IMR-90 (cell line): ENCODE results near the gene B4GALT1. TPM values are rescaled to one million over a fixed set of nuclear protein-coding genes. Genes with fewer than 3 reads are reported as not detected.

Experiments
- ATAC-seq: fragments of 200-7000 bp; cut with Tn5 transposase; 2 replicates; pipeline ENCODE4 v1.9.1; 2020; ENCODE audit warnings: low read depth, mild to moderate bottlenecking, moderate library complexity
- BruUV-seq: library from RNA; stranded (reverse); fragments of 400-500 nt; replicated peaks from 2 replicates; lab custom pipeline; 2021; lab: Mats Ljungman, UMichigan
- CTCF ChIA-PET: fragments of 300-600 bp; formaldehyde crosslinking; extraction: SDS; loops from one replicate; lab custom pipeline; 2021; ENCODE audit warnings: antibody characterized with exemption; lab: Yijun Ruan, JAX
- POLR2A ChIA-PET: fragments of 300-600 bp; sonication (Branson Sonifier 250); formaldehyde crosslinking; loops from one replicate; lab custom pipeline; 2022; ENCODE audit warnings: antibody characterized with exemption; ENCODE audit not compliant: unreplicated experiment; lab: Charles Lee
- DNase-seq: peaks from one replicate; pipeline ENCODE4 v3.0.0; 2013
- H2AFZ ChIP-seq: replicated peaks from 2 replicates; pipeline ENCODE3; 2013; ENCODE audit warnings: low read length, mild to moderate bottlenecking; ENCODE audit not compliant: poor library complexity
- H2AK5ac ChIP-seq: 2 replicates; pipeline ENCODE4 v1.6.1; 2013; ENCODE audit warnings: low read depth, low read length, inconsistent platforms
- H2AK9ac ChIP-seq: replicated peaks from 2 replicates; pipeline ENCODE3; 2013; ENCODE audit warnings: mild to moderate bottlenecking, low read depth, low read length, moderate library complexity; ENCODE audit not compliant: poor library complexity
- H2BK120ac ChIP-seq: 2 replicates; pipeline ENCODE4 v1.6.1; 2013; ENCODE audit warnings: low read depth, low read length, inconsistent platforms
- H2BK15ac ChIP-seq: 3 replicates; pipeline ENCODE4 v1.6.1; 2013; ENCODE audit warnings: low read depth, low read length, inconsistent platforms
- H2BK20ac ChIP-seq: 2 replicates; pipeline ENCODE4 v1.6.1; 2013; ENCODE audit warnings: low read depth, mild to moderate bottlenecking, inconsistent platforms, low read length, moderate library complexity
- H2BK5ac ChIP-seq: 2 replicates; pipeline ENCODE4 v1.6.1; 2013; ENCODE audit warnings: mild to moderate bottlenecking, low read depth, low read length, inconsistent platforms; ENCODE audit not compliant: poor library complexity, severe bottlenecking
- H3K14ac ChIP-seq: replicated peaks from 2 replicates; pipeline ENCODE4 v1.6.1; 2013; ENCODE audit warnings: low read depth, low read length, inconsistent platforms
- H3K18ac ChIP-seq: 2 replicates; pipeline ENCODE4 v1.6.1; 2013; ENCODE audit warnings: low read depth, low read length, control low read depth
- H3K23ac ChIP-seq: 2 replicates; pipeline ENCODE4 v1.6.1; 2013; ENCODE audit warnings: low read depth, low read length, inconsistent platforms
- H3K27ac ChIP-seq: 2 replicates; pipeline ENCODE4 v1.5.1; 2013; ENCODE audit warnings: mild to moderate bottlenecking, control low read depth, low read length; ENCODE audit not compliant: insufficient read depth
- H3K27me3 ChIP-seq: 2 replicates; pipeline ENCODE4 v1.6.1; 2013; ENCODE audit warnings: low read length; ENCODE audit not compliant: control insufficient read depth, insufficient read depth
- H3K36me3 ChIP-seq: 2 replicates; pipeline ENCODE4 v1.6.1; 2013; ENCODE audit warnings: low read length, mixed read lengths; ENCODE audit not compliant: control insufficient read depth, insufficient read depth
- H3K4ac ChIP-seq: 2 replicates; pipeline ENCODE4 v1.6.1; 2013; ENCODE audit warnings: low read depth, low read length, inconsistent platforms
- H3K4me1 ChIP-seq: 2 replicates; pipeline ENCODE4 v1.6.1; 2013; ENCODE audit warnings: low read length, mixed read lengths; ENCODE audit not compliant: control insufficient read depth, insufficient read depth
- H3K4me2 ChIP-seq: 2 replicates; pipeline ENCODE4 v1.6.1; 2013; ENCODE audit warnings: low read depth, mild to moderate bottlenecking, control low read depth, low read length, moderate library complexity
- H3K4me3 ChIP-seq: 2 replicates; pipeline ENCODE4 v1.5.1; 2013; ENCODE audit warnings: low read depth, mild to moderate bottlenecking, control low read depth, low read length, moderate library complexity; ENCODE audit not compliant: insufficient read depth
- H3K56ac ChIP-seq: 2 replicates; pipeline ENCODE4 v1.6.1; 2013; ENCODE audit warnings: low read length, inconsistent platforms; ENCODE audit not compliant: insufficient read depth; ENCODE audit errors: extremely low read depth
- H3K79me1 ChIP-seq, 2 experiments: 2 replicates each; pipeline ENCODE4 v1.6.1; 2013; ENCODE audit warnings: low read length in 2 of 2, inconsistent platforms in 1 of 2, low read depth in 1 of 2
- H3K9ac ChIP-seq: 2 replicates; pipeline ENCODE4 v1.6.1; 2013; ENCODE audit warnings: low read depth, low read length, control low read depth
- H3K9me1 ChIP-seq: 2 replicates; pipeline ENCODE4 v1.6.1; 2013; ENCODE audit warnings: low read length, inconsistent platforms; ENCODE audit not compliant: insufficient read depth
- H3K9me3 ChIP-seq: 2 replicates; pipeline ENCODE4 v1.6.1; 2013; ENCODE audit warnings: low read length; ENCODE audit not compliant: control insufficient read depth, insufficient read depth
- H4K20me1 ChIP-seq: 2 replicates; pipeline ENCODE4 v1.6.1; 2013; ENCODE audit warnings: low read length, inconsistent platforms; ENCODE audit not compliant: insufficient read depth
- H4K5ac ChIP-seq: 2 replicates; pipeline ENCODE4 v1.6.1; 2013; ENCODE audit warnings: mild to moderate bottlenecking, low read depth, low read length, control low read depth
- H4K8ac ChIP-seq, 2 experiments: 2 replicates each; pipeline ENCODE4 v1.6.1; 2013; ENCODE audit warnings: low read depth in 2 of 2, low read length in 2 of 2, control low read depth in 1 of 2, inconsistent platforms in 1 of 2
- H4K91ac ChIP-seq: 2 replicates; pipeline ENCODE4 v1.6.1; 2013; ENCODE audit warnings: low read depth, low read length, inconsistent platforms; ENCODE audit not compliant: insufficient read depth
- CHD1 ChIP-seq: IDR thresholded peaks from 2 replicates; pipeline ENCODE4 v1.6.1; 2012; ENCODE audit warnings: low read depth, low read length, improper control_type of control experiment
- ELK1 ChIP-seq: fragments of 150-350 bp; IDR thresholded peaks from 2 replicates; pipeline ENCODE4 v1.6.1; 2016; ENCODE audit warnings: low read depth, mild to moderate bottlenecking, low read length, moderate library complexity, borderline replicate concordance
- FOS ChIP-seq: fragments of 150-350 bp; IDR thresholded peaks from 2 replicates; pipeline ENCODE4 v1.6.1; 2016; ENCODE audit warnings: low read depth, low read length
- MAFK ChIP-seq: IDR thresholded peaks from 2 replicates; pipeline ENCODE4 v1.6.1; 2012; ENCODE audit warnings: low read depth, low read length, improper control_type of control experiment
- MAZ ChIP-seq: IDR thresholded peaks from 2 replicates; pipeline ENCODE4 v1.6.1; 2012; ENCODE audit warnings: low read depth, mild to moderate bottlenecking, low read length, improper control_type of control experiment, moderate library complexity, borderline replicate concordance
- MXI1 ChIP-seq: IDR thresholded peaks from 2 replicates; pipeline ENCODE4 v1.6.1; 2012; ENCODE audit warnings: low read depth, mild to moderate bottlenecking, low read length, moderate library complexity, borderline replicate concordance
- NFE2L2 ChIP-seq: fragments of 150-350 bp; IDR thresholded peaks from 2 replicates; pipeline ENCODE4 v1.6.1; 2016; ENCODE audit warnings: low read depth, mild to moderate bottlenecking, low read length
- POLR2A ChIP-seq: IDR thresholded peaks from 2 replicates; pipeline ENCODE4 v1.6.1; 2012; ENCODE audit warnings: mild to moderate bottlenecking, low read depth, low read length
- RAD21 ChIP-seq: IDR thresholded peaks from 2 replicates; pipeline ENCODE4 v1.6.1; 2012; ENCODE audit warnings: low read length, improper control_type of control experiment
- RCOR1 ChIP-seq: IDR thresholded peaks from 2 replicates; pipeline ENCODE4 v1.6.1; 2012; ENCODE audit warnings: mild to moderate bottlenecking, low read length, improper control_type of control experiment; ENCODE audit not compliant: insufficient replicate concordance
- RFX5 ChIP-seq: IDR thresholded peaks from 2 replicates; pipeline ENCODE4 v1.8.0; 2012; ENCODE audit warnings: low read depth, mild to moderate bottlenecking, low read length, moderate library complexity
- SMC3 ChIP-seq: fragments of 150-350 bp; IDR thresholded peaks from 2 replicates; pipeline ENCODE4 v1.6.1; 2016; ENCODE audit warnings: low read depth, mild to moderate bottlenecking, antibody characterized with exemption, low read length, moderate library complexity
- WGBS, 2 experiments: methylation state at CpG; one replicate each; pipeline versions ENCODE4 v1.1.5 to v1.1.7; 2013; ENCODE audit warnings: missing lambda C conversion rate in 2 of 2; ENCODE audit not compliant: insufficient read length in 1 of 2; ENCODE audit errors: extremely low coverage in 2 of 2; 5-methylcytosine and 5-hydroxymethylcytosine counted together
- dilution Hi-C: fragments of 300-500 bp; cut with HindIII; formaldehyde crosslinking; loops from one replicate; pipeline ENCODE4 v1.14.3; 2018; ENCODE audit warnings: low sequenced_read_pairs; ENCODE audit not compliant: unreplicated experiment
- in situ Hi-C: fragments of 300-500 bp; cut with MboI; formaldehyde crosslinking; loops from 3 replicates; pipeline ENCODE4 v1.14.3; 2019; ENCODE audit warnings: low sequenced_read_pairs, inconsistent platforms, mixed read lengths
- intact Hi-C: fragments of 100-400 bp; cut with micrococcal nuclease; formaldehyde crosslinking; loops from 2 replicates; pipeline ENCODE4 v1.10.0; 2022
- polyA plus RNA-seq, 3 experiments: library from polyadenylated mRNA; depleted of rRNA; stranded (reverse); fragments of >200 nt; gene quantifications; 2 replicates each; pipeline ENCODE4 v1.2.3, GENCODE V29; 2012; ENCODE audit warnings: low replicate concordance in 1 of 3
- total RNA-seq: library from RNA; depleted of rRNA; stranded (reverse); fragments of >200 nt; gene quantifications from 2 replicates; pipeline ENCODE4 v1.2.3, GENCODE V29; 2012
- TF ChIP-seq, protein P1 (sequence below): conservative IDR thresholded peaks from 2 replicates; pipeline ENCODE4 v1.5.1; 2012; ENCODE audit warnings: mild to moderate bottlenecking, low read depth, low read length, improper control_type of control experiment
- TF ChIP-seq, protein P2 (sequence below): fragments of 150-350 bp; IDR thresholded peaks from 2 replicates; pipeline ENCODE4 v1.6.1; 2017; ENCODE audit warnings: mild to moderate bottlenecking, antibody characterized with exemption, low read length, low read depth

B4GALT1 gene
- total and polyA plus RNA-seq, 2 of the 4 experiments (the other 2 are of a cell fraction), result 8.8 to 37.8 TPM

DNA sequence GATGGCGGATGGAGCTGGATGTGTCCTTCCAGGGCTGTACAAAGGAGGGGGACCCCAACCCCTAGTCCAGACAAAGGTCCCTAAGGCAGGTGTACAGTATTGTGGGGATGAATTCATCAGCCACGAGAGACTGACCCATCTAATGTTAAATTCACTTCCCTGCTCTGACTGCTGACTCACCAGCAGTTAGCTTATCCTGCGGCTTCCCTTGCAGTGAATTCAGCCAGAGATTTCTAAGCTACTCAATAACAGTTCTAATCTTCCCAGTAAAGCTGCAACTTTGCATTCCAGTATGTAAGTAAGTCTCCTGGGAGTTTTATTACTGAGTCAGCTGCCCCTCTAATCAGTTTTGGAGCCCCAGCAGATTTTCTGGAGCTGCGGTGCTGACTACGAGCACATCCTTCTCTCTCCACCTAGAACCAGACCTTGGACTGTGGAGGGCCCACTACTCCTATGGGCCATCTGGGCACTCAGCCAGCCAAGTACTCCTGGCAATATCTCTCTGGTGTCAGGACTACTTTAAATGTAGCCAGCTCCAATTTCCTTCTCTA, 16.1 kb downstream of the B4GALT1 start:
- Histone ChIP-seq H2BK20ac (peak overlapping the region; percentile 43), H3K79me1 (peaks cover 17 to 73% of the 10 kb centered on the region in 2 experiments), H4K8ac (peak overlapping the region in 1 of 2 experiments; percentile 44; a peak in 1 of 4 replicates), H2AK9ac (peak overlapping the region; percentile 42), H3K56ac (no peak overlapping the region), H3K23ac (0 out of 2 replicates have a peak overlapping the region, but pooled peaks have one; percentile 61), H3K9me1 (peaks cover 20% of the 10 kb centered on the region), H3K9me3 (no peaks in the 10 kb centered on the region), H2AFZ (no peak overlapping the region), H3K18ac (peak overlapping the region; percentile 44), H3K36me3 (no peaks in the 10 kb centered on the region), H3K4me3 (no peak overlapping the region; the same call in 1 of the 2 replicates), H2BK15ac (peak overlapping the region; percentile 59; the same call in 1 of the 3 replicates), H2BK120ac (peak overlapping the region; percentile 63; the same call in 1 of the 2 replicates), H3K27me3 (no peaks in the 10 kb centered on the region), H4K20me1 (peaks cover 32% of the 10 kb centered on the region), H3K27ac (peak overlapping the region; percentile 83), H4K91ac (peak overlapping the region; percentile 74), H3K9ac (peak overlapping the region; percentile 57), H3K14ac (peak overlapping the region; percentile 57), H2AK5ac (peak overlapping the region; percentile 81), H2BK5ac (peak overlapping the region; percentile 87), H3K4me2 (peak overlapping the region; percentile 92), H3K4ac (peak overlapping the region; percentile 76), H4K5ac (0 out of 2 replicates have a peak overlapping the region, but pooled peaks have one; percentile 35), H3K4me1 (peaks cover 10% of the 10 kb centered on the region)
- ChIA-PET CTCF (interaction anchor here (0.7 to 1.4 kb wide), 4 partner anchors 8 to 44 kb away, joined by 3 to 5 read pairs (median 4); no protein-coding TSS in a partner anchor), POLR2A (interaction anchor here (1.6 kb wide), 1 partner anchor 10 kb away, joined by 6 read pairs; no protein-coding TSS in a partner anchor)
- BruUV-seq, result no TSS peak
- in situ Hi-C loops (no loop called here), dilution Hi-C loops (no loop called here), intact Hi-C loops (loop anchor here (1.0 kb wide), 2 partner anchors 8 to 11 kb away; no protein-coding TSS in a partner anchor)
- peak; percentile 98 for DNase-seq
- no CpG with 5 or more reads among the region's 5 CpGs for WGBS, 2 experiments
- peak; percentile 97 for ATAC-seq
- TF ChIP-seq MXI1, result no peak
- TF ChIP-seq MAFK, result peak; percentile 72
- TF ChIP-seq ELK1, result no peak
- TF ChIP-seq POLR2A, result no peak
- peak; percentile 63; the same call in 1 of the 2 replicates for TF ChIP-seq NFE2L2
- peak; percentile 25; the same call in 1 of the 2 replicates for TF ChIP-seq SMC3
- TF ChIP-seq RAD21, result no peak; the same call in 1 of the 2 replicates
- no peak for TF ChIP-seq RFX5
- TF ChIP-seq MAZ, result no peak
- TF ChIP-seq FOS, result peak; percentile 48
- TF ChIP-seq, protein P1, sequence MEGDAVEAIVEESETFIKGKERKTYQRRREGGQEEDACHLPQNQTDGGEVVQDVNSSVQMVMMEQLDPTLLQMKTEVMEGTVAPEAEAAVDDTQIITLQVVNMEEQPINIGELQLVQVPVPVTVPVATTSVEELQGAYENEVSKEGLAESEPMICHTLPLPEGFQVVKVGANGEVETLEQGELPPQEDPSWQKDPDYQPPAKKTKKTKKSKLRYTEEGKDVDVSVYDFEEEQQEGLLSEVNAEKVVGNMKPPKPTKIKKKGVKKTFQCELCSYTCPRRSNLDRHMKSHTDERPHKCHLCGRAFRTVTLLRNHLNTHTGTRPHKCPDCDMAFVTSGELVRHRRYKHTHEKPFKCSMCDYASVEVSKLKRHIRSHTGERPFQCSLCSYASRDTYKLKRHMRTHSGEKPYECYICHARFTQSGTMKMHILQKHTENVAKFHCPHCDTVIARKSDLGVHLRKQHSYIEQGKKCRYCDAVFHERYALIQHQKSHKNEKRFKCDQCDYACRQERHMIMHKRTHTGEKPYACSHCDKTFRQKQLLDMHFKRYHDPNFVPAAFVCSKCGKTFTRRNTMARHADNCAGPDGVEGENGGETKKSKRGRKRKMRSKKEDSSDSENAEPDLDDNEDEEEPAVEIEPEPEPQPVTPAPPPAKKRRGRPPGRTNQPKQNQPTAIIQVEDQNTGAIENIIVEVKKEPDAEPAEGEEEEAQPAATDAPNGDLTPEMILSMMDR, result no peak
- TF ChIP-seq, protein P2, sequence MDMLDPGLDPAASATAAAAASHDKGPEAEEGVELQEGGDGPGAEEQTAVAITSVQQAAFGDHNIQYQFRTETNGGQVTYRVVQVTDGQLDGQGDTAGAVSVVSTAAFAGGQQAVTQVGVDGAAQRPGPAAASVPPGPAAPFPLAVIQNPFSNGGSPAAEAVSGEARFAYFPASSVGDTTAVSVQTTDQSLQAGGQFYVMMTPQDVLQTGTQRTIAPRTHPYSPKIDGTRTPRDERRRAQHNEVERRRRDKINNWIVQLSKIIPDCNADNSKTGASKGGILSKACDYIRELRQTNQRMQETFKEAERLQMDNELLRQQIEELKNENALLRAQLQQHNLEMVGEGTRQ, result 0 out of 2 replicates have a peak, but pooled peaks have one; percentile 16
- TF ChIP-seq CHD1, result no peak
- peak; percentile 65 for TF ChIP-seq RCOR1
